HG03432 (cell line): ENCODE results near the gene PSPC1.
"Not testable (repeated sequence)": the region's sequence is repeated elsewhere in the genome, so short reads cannot be mapped to it uniquely, and the experiment has no call there.

Experiments
- ATAC-seq: cut with Tn5 transposase; IDR thresholded peaks from one replicate; pipeline ENCODE4 v1.9.1; 2021; ENCODE audit warnings: mild to moderate bottlenecking, moderate library complexity; ENCODE audit not compliant: unreplicated experiment

Gene PSPC1

DNA sequence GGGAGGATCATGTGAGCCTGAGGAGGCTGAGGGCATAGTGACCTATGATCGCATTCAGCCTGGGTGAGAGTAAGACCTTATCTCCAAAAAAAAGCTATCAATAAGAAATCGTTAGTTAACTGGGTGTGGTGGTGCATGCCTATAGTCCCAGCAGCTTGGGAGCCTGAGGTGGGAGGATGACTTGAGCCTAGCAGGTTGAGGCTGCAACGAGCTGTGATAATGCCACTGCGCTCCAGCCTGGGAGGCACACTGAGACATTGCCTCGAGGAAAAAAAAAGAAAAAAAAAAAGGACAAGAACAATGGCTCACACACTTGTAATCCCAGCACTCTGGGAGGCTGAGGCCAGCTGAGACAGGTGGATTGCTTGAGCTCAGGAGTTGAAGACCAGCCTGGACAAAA is 16.2 kb downstream of the PSPC1 start:
- no peak for ATAC-seq

DNA sequence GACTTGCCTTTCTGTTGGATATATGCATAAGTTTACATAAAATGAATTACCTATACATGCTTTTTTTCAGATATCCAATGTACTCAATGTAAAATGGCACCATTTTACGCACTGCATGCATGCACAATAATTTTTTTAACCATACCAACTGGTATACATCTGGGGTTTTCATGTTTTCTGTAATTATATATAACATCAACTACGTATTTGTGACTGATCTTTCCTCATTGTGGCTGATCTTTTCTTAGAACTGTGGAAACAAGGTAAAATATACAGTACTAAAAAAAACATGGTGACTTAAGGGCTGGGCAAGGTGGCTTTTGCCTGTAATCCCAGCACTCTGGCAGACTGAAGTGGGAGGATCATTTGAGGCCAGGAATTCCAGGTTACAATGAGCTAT is 18.5 kb downstream of the PSPC1 start:
- ATAC-seq: no peak

DNA sequence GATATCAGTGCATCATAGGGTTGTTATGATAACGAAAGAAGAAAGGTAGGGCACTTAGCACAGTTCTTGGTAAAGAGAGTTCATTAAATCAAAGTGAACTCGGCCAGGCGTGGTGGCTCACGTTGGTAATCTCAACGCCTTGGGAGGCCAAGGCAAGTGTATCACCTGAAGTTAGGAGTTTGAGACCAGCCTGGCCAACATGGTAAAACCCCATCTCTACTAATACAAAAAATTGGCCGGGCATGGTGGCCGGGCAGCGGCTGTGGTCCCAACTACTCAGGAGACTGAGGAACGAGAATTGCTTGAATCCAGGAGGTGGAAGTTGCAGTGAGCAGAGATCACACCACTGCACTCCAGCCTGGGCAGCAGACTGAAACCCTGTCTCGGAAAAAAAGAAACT is 19.1 kb downstream of the PSPC1 start:
- no peak for ATAC-seq

DNA sequence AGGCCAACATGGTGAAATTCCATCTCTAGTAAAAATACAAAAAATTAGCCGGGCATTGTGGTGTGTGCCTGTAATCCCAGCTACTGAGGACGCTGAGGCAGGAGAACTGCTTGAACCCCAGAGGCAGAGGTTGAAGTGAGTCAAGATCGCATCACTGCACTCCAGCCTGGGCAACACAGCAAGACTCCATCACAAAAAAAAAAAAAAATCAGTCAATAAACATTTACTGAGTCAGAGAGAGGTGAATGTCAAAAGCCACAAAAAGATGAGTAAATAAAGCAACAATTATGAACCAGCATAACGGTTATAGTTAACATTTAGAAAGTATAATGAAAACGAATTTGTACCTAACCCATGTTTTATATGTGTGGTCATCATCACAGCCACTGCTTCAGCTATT is 23.1 kb downstream of the PSPC1 start:
- ATAC-seq: no peak

DNA sequence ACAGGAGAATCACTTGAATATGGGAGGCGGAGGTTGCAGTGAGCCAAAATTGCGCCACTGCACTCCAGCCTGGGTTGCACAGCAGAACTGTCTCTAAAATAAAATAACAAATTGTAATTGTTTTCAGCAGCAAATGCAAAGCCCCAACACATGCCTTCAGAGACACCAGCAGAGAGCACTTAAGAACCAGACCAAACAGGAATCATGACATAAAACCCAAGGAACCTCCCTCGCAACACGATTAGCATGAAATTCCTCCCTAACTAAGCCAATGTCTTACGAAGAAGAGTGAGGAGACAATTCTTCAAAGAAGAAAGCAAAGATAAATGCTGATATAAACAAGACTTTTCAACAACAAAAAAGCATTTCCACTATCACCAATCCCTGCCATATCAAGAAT is 40.1 kb downstream of the PSPC1 start:
- ATAC-seq: no peak

DNA sequence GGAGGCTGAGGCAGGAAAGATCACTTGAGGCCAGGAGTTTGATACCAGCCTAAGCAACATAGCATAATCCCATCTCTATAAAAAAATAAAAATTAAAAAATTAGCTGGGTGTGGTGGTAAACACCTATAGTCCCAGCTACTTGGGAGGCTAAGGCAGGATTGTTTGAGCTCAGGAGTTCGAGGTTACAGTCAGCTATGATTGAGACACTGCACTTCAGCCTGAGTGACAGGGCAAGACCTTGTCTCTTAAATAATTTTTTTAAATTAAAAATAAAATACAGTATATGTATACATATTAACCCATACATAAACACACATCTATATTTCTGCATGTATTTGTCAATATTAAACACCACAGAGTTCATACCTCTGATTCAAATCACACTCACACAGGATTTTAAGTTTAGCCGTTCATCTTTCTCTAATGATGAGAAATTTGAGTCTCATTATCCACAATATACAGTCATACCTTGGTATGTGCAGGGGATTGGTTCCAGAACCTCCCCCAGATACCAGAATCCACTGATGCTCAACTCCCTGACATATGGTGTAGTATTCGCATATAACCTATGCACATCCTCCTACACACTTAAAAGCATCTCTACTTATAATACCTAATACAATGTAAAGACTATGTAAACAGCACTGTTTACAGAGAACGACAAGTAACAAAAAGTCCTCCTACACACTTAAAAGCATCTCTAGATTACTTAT is 44.7 kb downstream of the PSPC1 start:
- ATAC-seq: no peak

- no peak for ATAC-seq
Observed at GRCh38 chr13:19726611-19727010, 56.1 kb downstream of the PSPC1 start.

DNA sequence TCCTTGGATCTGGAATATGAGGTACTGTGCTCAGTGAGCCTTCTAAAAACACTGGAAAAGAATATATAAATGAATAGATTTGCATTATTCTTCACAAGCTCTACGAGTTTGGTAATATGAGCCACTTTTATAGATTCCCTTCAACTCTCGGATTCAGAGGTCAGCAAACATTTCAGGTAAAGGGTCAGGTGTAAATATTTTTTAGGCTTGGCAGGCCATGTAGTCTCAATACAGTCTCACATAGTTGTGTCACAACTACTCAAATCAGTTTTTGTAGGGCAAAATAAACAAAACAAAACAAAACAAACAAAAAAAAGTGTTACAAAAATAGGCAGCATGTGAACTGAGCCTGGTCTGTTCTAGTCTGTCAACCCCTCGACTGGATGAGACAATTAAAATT is 57.4 kb downstream of the PSPC1 start:
- no peak for ATAC-seq

- ATAC-seq: no peak
Observed at GRCh38 chr13:19720039-19720438, 62.7 kb downstream of the PSPC1 start.

DNA sequence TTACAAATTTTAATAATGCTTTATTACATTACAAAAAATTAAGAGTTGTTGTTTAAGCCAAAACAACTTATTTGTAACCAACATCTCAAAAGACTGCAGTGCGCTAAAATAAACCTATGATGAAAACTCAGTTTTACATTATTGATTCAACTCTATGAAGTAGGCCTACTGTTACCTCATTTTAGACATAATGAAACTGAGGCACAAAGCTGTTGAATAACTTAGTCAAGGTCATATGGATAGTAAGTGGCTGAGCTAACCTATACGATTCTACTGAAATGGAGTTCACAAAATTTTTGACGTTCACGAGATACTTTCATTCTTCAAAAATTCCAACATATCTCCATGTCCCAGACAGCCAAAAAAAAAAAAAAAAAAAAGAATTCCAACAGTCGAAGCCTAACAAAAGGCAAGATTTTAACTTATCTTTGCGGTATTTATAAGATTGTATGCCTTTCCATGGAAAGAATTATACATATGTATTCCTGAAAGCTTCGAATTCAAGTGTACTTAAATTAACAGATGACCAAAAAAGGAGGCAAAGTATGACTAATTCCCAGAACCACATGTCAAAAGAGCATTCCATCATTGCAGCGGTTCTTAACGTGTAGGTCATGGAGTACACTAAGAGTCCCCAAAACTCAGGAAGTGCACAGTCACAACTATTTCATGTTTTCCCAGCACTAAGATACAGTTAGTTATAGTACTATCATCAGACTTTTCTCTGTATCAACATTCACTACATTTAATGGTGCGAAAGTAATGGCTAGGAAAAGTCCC is 69.4 kb downstream of the PSPC1 start:
- ATAC-seq: no peak

DNA sequence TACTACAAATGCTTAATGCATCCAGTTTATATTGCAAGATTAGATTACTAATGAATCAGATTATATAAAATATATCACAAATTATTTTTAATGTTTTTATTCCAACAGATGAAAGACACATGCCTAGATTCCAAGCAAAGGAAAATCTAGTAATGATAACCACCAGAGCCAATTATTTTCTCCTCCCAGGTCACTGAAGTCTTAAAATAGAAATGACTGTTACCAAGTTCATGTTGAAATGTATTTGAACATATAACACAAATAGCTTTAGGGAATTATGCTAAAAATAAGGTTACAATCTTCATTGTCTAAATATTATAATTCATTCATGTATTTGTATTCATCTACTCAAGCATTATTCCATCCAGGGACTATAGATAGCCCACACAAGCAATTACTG is 73.0 kb downstream of the PSPC1 start:
- ATAC-seq: not testable (repeated sequence)

DNA sequence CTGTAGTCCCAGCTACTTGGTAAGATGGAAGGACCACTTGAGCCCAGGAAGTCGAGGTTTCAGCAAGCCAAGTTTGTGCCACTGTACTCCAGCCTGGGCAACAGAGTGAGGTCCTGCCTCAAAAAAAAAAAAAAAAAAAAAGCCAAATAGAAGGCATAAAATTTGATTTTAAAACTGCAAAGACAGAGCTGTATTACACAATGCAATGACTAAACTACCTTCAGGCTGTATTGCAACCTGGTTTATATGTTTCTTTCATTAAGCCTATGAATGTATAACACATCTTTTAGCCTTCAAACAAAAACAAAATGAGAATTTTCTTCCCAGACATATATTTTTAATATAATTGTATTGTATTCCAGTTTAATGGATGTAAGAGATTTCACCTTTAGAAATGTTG is 73.7 kb downstream of the PSPC1 start:
- not testable (repeated sequence) for ATAC-seq

DNA sequence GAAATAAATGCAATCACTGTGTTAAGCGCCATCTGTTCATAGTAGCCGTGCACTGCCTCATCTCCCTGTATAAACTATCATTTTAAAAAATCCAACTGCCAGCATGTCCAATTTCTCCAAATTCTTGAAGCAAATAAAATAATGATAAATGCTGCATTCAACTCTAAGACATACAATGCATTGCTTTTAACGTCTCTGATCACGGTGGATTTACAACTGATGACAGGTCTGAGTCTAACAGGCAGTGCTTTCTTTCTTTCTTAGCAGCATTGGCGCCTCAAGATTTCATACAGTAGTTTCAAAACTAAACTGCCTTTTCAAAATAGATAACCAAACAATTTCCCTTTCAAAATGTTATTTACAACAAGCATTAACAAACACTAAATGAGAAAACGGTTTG is 78.5 kb downstream of the PSPC1 start:
- not testable (repeated sequence) for ATAC-seq

GRCh38 chr13:19701619-19702018 is 81.1 kb downstream of the PSPC1 start:
- not testable (repeated sequence) for ATAC-seq

DNA sequence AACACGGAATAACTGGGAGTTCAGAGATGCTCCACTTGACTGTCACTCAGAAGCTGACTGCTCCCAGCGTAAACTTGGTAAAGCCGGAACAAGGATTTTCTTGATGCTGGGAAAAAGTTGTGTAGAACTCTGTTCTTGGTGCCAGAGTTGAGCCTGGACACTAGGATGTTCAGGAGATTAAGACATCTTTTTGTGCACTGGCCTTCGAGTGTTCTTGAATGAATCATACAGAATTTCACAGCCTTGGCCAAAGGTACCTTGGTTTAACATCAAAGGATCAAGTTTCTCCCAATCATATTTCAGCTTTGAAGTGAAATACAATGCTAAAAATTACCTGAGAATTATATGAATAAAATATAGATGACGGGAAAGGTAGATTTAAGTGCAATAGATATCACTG is 81.8 kb downstream of the PSPC1 start:
- not testable (repeated sequence) for ATAC-seq

DNA sequence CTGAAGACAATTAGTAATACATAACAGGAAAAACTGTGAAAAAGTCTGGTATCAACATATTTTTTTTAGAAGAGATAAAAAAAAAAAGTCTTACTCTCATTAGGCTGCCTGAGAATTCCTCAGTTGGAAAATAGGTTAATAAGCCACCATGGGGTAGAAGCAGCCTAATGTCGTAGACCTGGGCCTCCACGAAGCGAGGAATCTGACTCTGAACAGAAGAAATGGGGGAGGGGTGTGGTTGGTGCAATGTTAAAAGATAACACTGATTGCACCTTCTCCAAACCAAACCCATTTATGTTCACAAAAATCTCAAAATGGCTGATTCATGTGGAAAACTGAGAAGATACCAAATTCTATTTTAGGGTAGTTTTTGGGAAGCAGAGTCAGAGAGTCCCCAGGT is 86.9 kb downstream of the PSPC1 start:
- no peak for ATAC-seq

DNA sequence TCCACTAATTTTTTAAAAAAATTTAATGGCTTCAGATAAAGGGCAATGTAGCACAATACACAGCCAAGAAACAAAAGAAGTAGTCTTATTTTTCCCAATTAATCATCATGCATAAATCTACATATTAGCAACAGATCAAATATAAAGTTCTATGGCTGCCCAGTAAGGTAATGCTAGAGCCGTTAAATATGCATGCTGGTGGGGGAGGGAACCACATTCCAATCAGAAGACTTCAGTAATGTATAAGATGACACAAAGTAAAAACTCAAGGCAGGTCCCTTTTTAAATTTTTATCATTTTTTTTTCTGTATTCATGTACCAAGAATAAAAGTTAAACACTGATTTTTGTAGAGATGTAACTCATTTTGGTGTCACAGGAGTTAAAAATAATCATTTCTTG is 87.3 kb downstream of the PSPC1 start:
- ATAC-seq: no peak

GRCh38 chr13:19691447-19691846 is 91.3 kb downstream of the PSPC1 start:
- ATAC-seq: not testable (repeated sequence)

DNA sequence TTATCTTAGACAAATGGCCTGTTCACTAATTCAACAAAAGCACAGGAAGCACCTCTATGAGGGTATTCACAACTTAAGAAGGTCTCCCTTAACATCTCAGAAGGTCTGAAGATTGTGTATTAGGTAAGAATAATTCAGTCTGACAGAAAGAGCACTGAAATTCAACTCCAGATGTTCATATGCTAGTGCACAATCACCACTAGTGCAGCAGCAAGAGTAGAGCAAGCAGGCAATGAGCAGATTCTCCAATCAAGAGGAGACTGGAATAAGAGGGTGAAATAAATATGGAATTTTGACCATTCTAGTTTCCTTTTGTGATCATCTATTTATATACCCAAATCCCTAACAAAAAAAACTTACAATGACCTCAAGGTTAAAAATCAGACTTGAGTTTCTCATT is 97.3 kb downstream of the PSPC1 start:
- no peak for ATAC-seq

DNA sequence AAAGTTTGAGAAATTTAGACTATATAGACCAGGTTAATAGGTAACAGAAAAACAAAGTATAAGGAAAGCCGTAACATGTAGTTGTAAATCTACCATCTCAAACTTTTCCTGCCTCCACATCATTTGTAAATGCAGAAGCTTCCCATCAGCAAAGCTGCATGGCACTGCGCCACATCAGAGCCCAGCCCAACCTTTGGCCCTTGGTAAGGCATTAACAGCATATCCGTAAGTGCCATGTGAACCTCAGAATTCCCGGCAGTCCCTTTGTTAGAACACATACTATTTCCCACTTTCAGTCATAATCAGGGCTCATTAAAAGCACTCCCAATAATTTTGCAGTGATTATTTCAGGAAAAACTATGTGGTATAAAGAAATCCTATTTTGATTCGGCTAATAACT is 97.7 kb downstream of the PSPC1 start:
- ATAC-seq: no peak

DNA sequence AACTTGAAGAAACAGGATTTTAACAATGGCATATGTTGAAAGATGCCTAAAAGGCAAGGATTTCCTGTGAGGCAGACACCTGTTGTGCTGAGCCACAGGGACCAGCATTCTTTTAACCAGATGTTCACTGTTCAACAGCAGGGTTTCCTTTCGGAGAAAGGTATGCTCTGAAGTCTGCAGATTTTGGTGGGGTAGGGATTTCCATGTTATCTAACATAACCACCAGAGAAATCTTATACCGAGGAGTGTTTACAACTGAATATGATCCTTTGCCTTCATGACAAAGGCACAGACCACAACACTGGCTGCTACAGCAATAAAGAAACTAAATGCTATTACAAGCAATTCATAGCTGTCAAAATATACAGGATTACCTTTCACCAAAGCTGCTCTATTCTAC is 101.2 kb downstream of the PSPC1 start:
- ATAC-seq: no peak

- no peak for ATAC-seq
Observed at GRCh38 chr13:19680751-19681150, 102.0 kb downstream of the PSPC1 start.

- ATAC-seq: no peak
Observed at GRCh38 chr13:19676168-19676567, 106.6 kb downstream of the PSPC1 start.
